Measurements from ENCODE around the gene HOXD11.

The HOXD11 gene

GRCh38 chr2:176118601-176119339 is 11.7 kb downstream of the HOXD11 start:
- no peaks in the 10 kb centered on the region for H3F3A ChIP-seq (ENCODE audit: control insufficient read depth, insufficient read depth)
- peaks cover 14% of the 10 kb centered on the region for H3K27me3 ChIP-seq (ENCODE audit: control insufficient read depth, low read length)
- H4K20me1 ChIP-seq (ENCODE audit: control insufficient read depth, insufficient read depth, low read depth, low read length) = no peaks in the 10 kb centered on the region
- H3K79me2 ChIP-seq (ENCODE audit: control insufficient read depth, low read length) = no peaks in the 10 kb centered on the region
- no peaks in the 10 kb centered on the region for H3K4me1 ChIP-seq (ENCODE audit: control insufficient read depth, low read length)
- no peak overlapping the region for H3K4me2 ChIP-seq (ENCODE audit: low read length)
- H3K9me2 ChIP-seq (replicated peaks; ENCODE audit: control insufficient read depth, low read length) = no peaks in the 10 kb centered on the region
- no peaks in the 10 kb centered on the region for H3K36me3 ChIP-seq (ENCODE audit: control insufficient read depth, low read length)
- TF ChIP-seq CTCF (IDR thresholded peaks at IDR 0.05; ENCODE audit: low read depth, low read length, poor library complexity, severe bottlenecking) = peak; percentile 73
- no peak for TF ChIP-seq EZH2phosphoT487 (IDR thresholded peaks at IDR 0.05; ENCODE audit: borderline replicate concordance, low read length)
- no peak overlapping the region for H3K4me3 ChIP-seq (ENCODE audit: low read length)
- H3K27ac ChIP-seq (ENCODE audit: low read depth, low read length) = no peak overlapping the region
- H3K9me3 ChIP-seq (ENCODE audit: control insufficient read depth, insufficient read depth, low read length) = no peaks in the 10 kb centered on the region

GRCh38 chr2:176120364-176121189 is 13.5 kb downstream of the HOXD11 start:
- Histone ChIP-seq H3F3A (ENCODE audit: control insufficient read depth, insufficient read depth) (no peaks in the 10 kb centered on the region), H3K4me3 (ENCODE audit: low read length) (no peak overlapping the region), H3K27ac (ENCODE audit: low read depth, low read length) (no peak overlapping the region), H3K9me2 (replicated peaks; ENCODE audit: control insufficient read depth, low read length) (no peaks in the 10 kb centered on the region), H3K4me1 (ENCODE audit: control insufficient read depth, low read length) (no peaks in the 10 kb centered on the region), H3K4me2 (ENCODE audit: low read length) (no peak overlapping the region), H3K9me3 (ENCODE audit: control insufficient read depth, insufficient read depth, low read length) (no peaks in the 10 kb centered on the region), H3K36me3 (ENCODE audit: control insufficient read depth, low read length) (no peaks in the 10 kb centered on the region), H3K79me2 (ENCODE audit: control insufficient read depth, low read length) (no peaks in the 10 kb centered on the region), H3K27me3 (ENCODE audit: control insufficient read depth, low read length) (0 out of 2 replicates have a peak, but pooled peaks cover 2% of the 10 kb centered on the region), H4K20me1 (ENCODE audit: control insufficient read depth, insufficient read depth, low read depth, low read length) (no peaks in the 10 kb centered on the region)
- no peak for TF ChIP-seq EZH2phosphoT487 (IDR thresholded peaks at IDR 0.05; ENCODE audit: borderline replicate concordance, low read length)
- no peak for TF ChIP-seq CTCF (IDR thresholded peaks at IDR 0.05; ENCODE audit: low read depth, low read length, poor library complexity, severe bottlenecking)

- no peak overlapping the region for H3K4me3 ChIP-seq (ENCODE audit: low read length)
- H3K4me1 ChIP-seq (ENCODE audit: control insufficient read depth, low read length) = no peaks in the 10 kb centered on the region
- TF ChIP-seq EZH2phosphoT487 (IDR thresholded peaks at IDR 0.05; ENCODE audit: borderline replicate concordance, low read length) (no peak), CTCF (IDR thresholded peaks at IDR 0.05; ENCODE audit: low read depth, low read length, poor library complexity, severe bottlenecking) (no peak)
- no peaks in the 10 kb centered on the region for H3K36me3 ChIP-seq (ENCODE audit: control insufficient read depth, low read length)
- H3K27ac ChIP-seq (ENCODE audit: low read depth, low read length) = no peak overlapping the region
- no peaks in the 10 kb centered on the region for H3K79me2 ChIP-seq (ENCODE audit: control insufficient read depth, low read length)
- no peaks in the 10 kb centered on the region for H3K9me2 ChIP-seq (replicated peaks; ENCODE audit: control insufficient read depth, low read length)
- no peak overlapping the region for H3K4me2 ChIP-seq (ENCODE audit: low read length)
- no peaks in the 10 kb centered on the region for H3K9me3 ChIP-seq (ENCODE audit: control insufficient read depth, insufficient read depth, low read length)
- no peaks in the 10 kb centered on the region for H3F3A ChIP-seq (ENCODE audit: control insufficient read depth, insufficient read depth)
- no peaks in the 10 kb centered on the region for H4K20me1 ChIP-seq (ENCODE audit: control insufficient read depth, insufficient read depth, low read depth, low read length)
- H3K27me3 ChIP-seq (ENCODE audit: control insufficient read depth, low read length) = peaks cover 5% of the 10 kb centered on the region; the same call in 1 of the 2 replicates
These were observed 14.3 kb downstream of the HOXD11 start for GRCh38 chr2:176121190-176122051.

Data from DOHH2 (cell line).